ENCODE measurements around the gene RAB40C. TPM values are rescaled to one million over a fixed set of nuclear protein-coding genes. Genes with fewer than 3 reads are reported as not detected.

RAB40C gene
- total RNA-seq, 1 experiment from 2014 or later: 17.7 TPM

DNA sequence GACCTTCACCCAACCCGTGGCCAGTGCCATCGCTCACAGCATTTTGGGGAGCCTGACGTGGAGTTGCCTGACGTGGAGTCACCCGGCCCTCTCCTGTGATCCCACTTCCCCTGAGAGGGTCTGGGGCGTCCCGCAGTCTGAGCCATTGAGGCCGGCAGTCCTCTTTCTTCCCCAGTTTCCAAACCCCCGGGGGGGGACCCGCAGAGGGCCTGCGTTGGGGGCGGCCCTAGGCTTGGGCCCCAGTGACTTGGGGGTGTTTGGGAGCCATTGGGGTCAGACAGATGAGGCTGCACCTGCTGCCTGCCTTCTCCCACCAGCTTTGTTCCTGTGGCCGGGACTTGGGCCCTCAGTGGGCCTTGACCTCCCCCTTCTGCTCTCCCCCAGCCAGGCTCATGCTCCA lies 79.8 kb downstream of the RAB40C start:
- no peak for DNase-seq (ENCODE audit: unreplicated experiment)
- no peak overlapping the region for H3K27ac Mint-ChIP-seq (ENCODE audit: low read depth, unreplicated experiment)
- H3K27me3 Mint-ChIP-seq (ENCODE audit: insufficient read depth, unreplicated experiment): no peaks in the 10 kb centered on the region
- H3K36me3 Mint-ChIP-seq (ENCODE audit: insufficient read depth, unreplicated experiment): peaks cover 37% of the 10 kb centered on the region
- POLR2A ChIA-PET: interaction anchor here (0.7 to 3.2 kb wide), 5 partner anchors 11 to 46 kb away, joined by 3 to 17 read pairs (median 6); partner anchors contain the start of genes STUB1 and WDR90
- H3K4me1 Mint-ChIP-seq (ENCODE audit: insufficient read depth, unreplicated experiment): no peaks in the 10 kb centered on the region
- CTCF ChIA-PET: interaction anchor here (1.0 kb wide), 1 partner anchor 9 kb away, joined by 6 read pairs; no protein-coding TSS in a partner anchor
- H3K4me3 Mint-ChIP-seq (ENCODE audit: unreplicated experiment): peak overlapping the region; percentile 75
- TF ChIP-seq, protein P1, sequence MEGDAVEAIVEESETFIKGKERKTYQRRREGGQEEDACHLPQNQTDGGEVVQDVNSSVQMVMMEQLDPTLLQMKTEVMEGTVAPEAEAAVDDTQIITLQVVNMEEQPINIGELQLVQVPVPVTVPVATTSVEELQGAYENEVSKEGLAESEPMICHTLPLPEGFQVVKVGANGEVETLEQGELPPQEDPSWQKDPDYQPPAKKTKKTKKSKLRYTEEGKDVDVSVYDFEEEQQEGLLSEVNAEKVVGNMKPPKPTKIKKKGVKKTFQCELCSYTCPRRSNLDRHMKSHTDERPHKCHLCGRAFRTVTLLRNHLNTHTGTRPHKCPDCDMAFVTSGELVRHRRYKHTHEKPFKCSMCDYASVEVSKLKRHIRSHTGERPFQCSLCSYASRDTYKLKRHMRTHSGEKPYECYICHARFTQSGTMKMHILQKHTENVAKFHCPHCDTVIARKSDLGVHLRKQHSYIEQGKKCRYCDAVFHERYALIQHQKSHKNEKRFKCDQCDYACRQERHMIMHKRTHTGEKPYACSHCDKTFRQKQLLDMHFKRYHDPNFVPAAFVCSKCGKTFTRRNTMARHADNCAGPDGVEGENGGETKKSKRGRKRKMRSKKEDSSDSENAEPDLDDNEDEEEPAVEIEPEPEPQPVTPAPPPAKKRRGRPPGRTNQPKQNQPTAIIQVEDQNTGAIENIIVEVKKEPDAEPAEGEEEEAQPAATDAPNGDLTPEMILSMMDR (IDR thresholded peaks at IDR 0.05; ENCODE audit: unreplicated experiment): no peak
- intact Hi-C loops (cut with micrococcal nuclease): no loop called here
- no peaks in the 10 kb centered on the region for H3K9me3 Mint-ChIP-seq (ENCODE audit: unreplicated experiment)
- no TSS peak for BruUV-seq (replicated peaks)

DNA sequence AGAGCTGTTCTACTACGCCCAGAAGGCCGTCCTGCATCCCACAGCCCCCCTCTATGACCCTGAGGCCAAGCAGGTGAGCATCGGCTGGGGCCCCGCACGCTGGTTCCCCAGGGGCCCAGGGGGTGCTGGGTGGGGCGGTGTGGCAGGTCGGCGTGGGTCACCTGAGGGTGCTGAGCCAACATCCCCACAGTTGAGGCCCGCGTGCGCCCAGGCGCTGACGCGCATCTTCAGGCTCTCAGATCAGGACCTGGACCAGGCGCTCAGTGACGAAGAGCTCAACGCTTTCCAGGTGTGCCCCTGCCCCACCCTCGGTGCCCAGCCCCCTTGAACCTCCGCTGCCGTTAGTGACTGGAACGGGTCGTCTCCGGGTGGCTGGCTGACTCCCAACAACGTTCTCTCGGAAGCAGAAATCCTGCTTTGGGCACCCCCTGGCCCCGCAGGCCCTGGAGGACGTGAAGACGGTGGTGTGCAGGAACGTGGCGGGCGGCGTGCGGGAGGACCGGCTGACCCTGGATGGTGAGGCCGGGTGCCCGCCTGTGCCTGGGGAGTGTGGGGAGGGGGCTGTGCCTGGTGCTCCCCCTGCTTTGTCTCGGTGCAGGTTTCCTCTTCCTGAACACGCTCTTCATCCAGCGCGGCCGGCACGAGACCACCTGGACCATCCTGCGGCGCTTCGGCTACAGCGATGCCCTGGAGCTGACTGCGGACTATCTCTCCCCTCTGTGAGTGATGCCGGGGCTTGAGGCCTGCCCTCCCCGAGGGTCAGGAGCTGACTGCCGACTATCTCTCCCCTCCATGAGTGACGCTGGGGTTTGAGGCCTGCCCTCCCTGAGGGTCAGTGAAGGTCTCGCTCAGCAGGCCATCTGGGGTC lies 80.9 kb downstream of the RAB40C start:
- BruUV-seq (replicated peaks): TSS peak; percentile 11
- Mint-ChIP-seq H3K27ac (ENCODE audit: low read depth, unreplicated experiment) (no peak overlapping the region), H3K4me1 (ENCODE audit: insufficient read depth, unreplicated experiment) (no peaks in the 10 kb centered on the region), H3K4me3 (ENCODE audit: unreplicated experiment) (no peak overlapping the region), H3K9me3 (ENCODE audit: unreplicated experiment) (no peaks in the 10 kb centered on the region), H3K36me3 (ENCODE audit: insufficient read depth, unreplicated experiment) (peaks cover 48% of the 10 kb centered on the region), H3K27me3 (ENCODE audit: insufficient read depth, unreplicated experiment) (no peaks in the 10 kb centered on the region)
- TF ChIP-seq, protein P1 (IDR thresholded peaks at IDR 0.05; ENCODE audit: unreplicated experiment): no peak
- CTCF ChIA-PET: interaction anchor here (0.6 to 1.7 kb wide), 3 partner anchors 8 to 1484 kb away, joined by 3 to 4 read pairs (median 3); no protein-coding TSS in a partner anchor
- POLR2A ChIA-PET: interaction anchor here (0.5 kb wide), 1 partner anchor 473 kb away, joined by 3 read pairs; no protein-coding TSS in a partner anchor
- intact Hi-C loops (cut with micrococcal nuclease): no loop called here
- DNase-seq (ENCODE audit: unreplicated experiment): no peak

DNA sequence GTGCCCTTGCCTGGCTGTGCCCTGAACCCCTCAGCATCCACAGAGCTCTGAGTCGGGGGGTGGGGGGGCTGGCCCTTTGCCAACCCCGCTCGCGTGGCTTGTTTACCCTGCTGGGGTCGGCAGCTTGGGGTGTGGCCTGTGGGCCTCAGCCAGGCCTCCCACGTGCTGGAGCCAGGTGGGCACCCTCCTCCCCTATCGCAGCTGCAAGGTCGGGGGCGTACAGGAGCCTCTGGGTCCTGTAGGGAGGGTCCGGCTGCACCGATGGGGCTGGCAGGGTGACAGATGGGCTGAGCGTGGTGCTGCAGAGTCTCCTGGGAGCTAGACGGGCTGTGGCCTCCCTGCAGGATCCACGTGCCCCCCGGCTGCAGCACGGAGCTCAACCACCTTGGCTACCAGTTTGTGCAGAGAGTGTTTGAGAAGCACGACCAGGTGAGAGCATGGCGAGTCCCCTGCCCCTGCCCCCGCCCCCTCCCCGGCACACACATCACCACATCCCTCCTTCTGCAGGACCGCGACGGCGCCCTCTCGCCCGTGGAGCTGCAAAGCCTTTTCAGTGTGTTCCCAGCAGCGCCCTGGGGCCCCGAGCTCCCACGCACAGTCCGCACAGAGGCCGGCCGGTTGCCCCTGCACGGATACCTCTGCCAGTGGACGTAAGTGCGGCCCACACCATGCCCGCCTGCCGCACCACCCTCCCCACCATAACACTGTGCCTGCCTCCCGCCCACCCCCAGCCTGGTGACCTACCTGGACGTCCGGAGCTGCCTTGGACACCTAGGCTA lies 81.7 kb downstream of the RAB40C start:
- no peak overlapping the region for H3K27ac Mint-ChIP-seq (ENCODE audit: low read depth, unreplicated experiment)
- CTCF ChIA-PET: interaction anchor here (0.6 to 1.7 kb wide), 2 partner anchors 9 to 1218 kb away, joined by 3 to 4 read pairs; no protein-coding TSS in a partner anchor
- no TSS peak for BruUV-seq (replicated peaks)
- H3K4me1 Mint-ChIP-seq (ENCODE audit: insufficient read depth, unreplicated experiment): no peaks in the 10 kb centered on the region
- DNase-seq (ENCODE audit: unreplicated experiment): no peak
- H3K36me3 Mint-ChIP-seq (ENCODE audit: insufficient read depth, unreplicated experiment): peaks cover 50% of the 10 kb centered on the region
- H3K27me3 Mint-ChIP-seq (ENCODE audit: insufficient read depth, unreplicated experiment): no peaks in the 10 kb centered on the region
- no peaks in the 10 kb centered on the region for H3K9me3 Mint-ChIP-seq (ENCODE audit: unreplicated experiment)
- intact Hi-C loops (cut with micrococcal nuclease): no loop called here
- H3K4me3 Mint-ChIP-seq (ENCODE audit: unreplicated experiment): no peak overlapping the region
- TF ChIP-seq, protein P1 (IDR thresholded peaks at IDR 0.05; ENCODE audit: unreplicated experiment): no peak
- POLR2A ChIA-PET: no interaction called here

DNA sequence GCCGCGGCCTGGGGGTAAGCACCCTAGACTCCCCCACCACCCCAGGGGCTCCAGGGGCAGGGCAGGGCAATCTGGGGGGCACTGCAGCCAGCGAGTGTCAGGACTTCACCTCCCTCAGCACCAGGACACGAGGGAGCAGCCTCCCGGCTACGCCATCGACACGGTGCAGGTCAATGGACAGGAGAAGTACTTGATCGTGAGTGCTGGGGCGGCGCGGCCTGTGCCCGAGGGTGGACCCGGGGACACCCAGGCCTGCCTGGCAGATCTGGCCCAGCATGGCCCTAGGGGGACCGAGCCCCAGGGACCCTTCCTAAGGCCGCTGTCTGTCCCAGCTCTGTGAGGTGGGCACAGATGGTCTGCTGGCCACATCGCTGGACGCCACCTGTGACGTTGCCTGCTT lies 82.5 kb downstream of the RAB40C start:
- H3K36me3 Mint-ChIP-seq (ENCODE audit: insufficient read depth, unreplicated experiment): peaks cover 50% of the 10 kb centered on the region
- POLR2A ChIA-PET: no interaction called here
- no peaks in the 10 kb centered on the region for H3K9me3 Mint-ChIP-seq (ENCODE audit: unreplicated experiment)
- CTCF ChIA-PET: interaction anchor here (0.6 kb wide), 1 partner anchor 77 kb away, joined by 4 read pairs; no protein-coding TSS in a partner anchor
- no peaks in the 10 kb centered on the region for H3K27me3 Mint-ChIP-seq (ENCODE audit: insufficient read depth, unreplicated experiment)
- BruUV-seq (replicated peaks): TSS peak; percentile 12
- DNase-seq (ENCODE audit: unreplicated experiment): no peak
- TF ChIP-seq, protein P1 (IDR thresholded peaks at IDR 0.05; ENCODE audit: unreplicated experiment): no peak
- no peak overlapping the region for H3K4me3 Mint-ChIP-seq (ENCODE audit: unreplicated experiment)
- H3K4me1 Mint-ChIP-seq (ENCODE audit: insufficient read depth, unreplicated experiment): no peaks in the 10 kb centered on the region
- no peak overlapping the region for H3K27ac Mint-ChIP-seq (ENCODE audit: low read depth, unreplicated experiment)
- intact Hi-C loops (cut with micrococcal nuclease): no loop called here

All from MCF 10A (cell line).